RWPE1 (cell line): Measurements from ENCODE around the gene STXBP6.

Experiments used
- CTCF ChIA-PET: fragments of 350-600 bp; sonication (Branson Sonifier 250); formaldehyde crosslinking; extraction: SDS; loops from one replicate; lab custom pipeline; 2021; lab: Yijun Ruan, JAX
- POLR2A ChIA-PET: fragments of 400-600 bp; formaldehyde crosslinking; extraction: SDS; loops from one replicate; lab custom pipeline; 2020; ENCODE audit warnings: antibody characterized with exemption; ENCODE audit not compliant: low non-redundant PET; lab: Yijun Ruan, JAX
- DNase-seq: peaks from one replicate; pipeline ENCODE4 v3.0.0; 2012; ENCODE audit warnings: low spot score
- H3K27ac ChIP-seq: fragments of 450-650 bp; 2 replicates; pipeline ENCODE4 v1.5.1; 2017
- CTCF ChIP-seq: fragments of 450-650 bp; conservative IDR thresholded peaks from 2 replicates; pipeline ENCODE4 v1.5.1; 2017; ENCODE audit warnings: low read depth, mild to moderate bottlenecking

Gene STXBP6

GRCh38 chr14:25006031-25006430 lies 43.9 kb downstream of the STXBP6 start:
- DNase-seq = no peak
- CTCF ChIA-PET = interaction anchor here (0.6 kb wide), 1 partner anchor 271 kb away, joined by 3 read pairs; no protein-coding TSS in a partner anchor
- POLR2A ChIA-PET = no interaction called here
- no peak overlapping the region for H3K27ac ChIP-seq
- no peak for TF ChIP-seq CTCF

GRCh38 chr14:25004389-25004809 lies 45.5 kb downstream of the STXBP6 start:
- no peak overlapping the region for H3K27ac ChIP-seq
- CTCF ChIA-PET = no interaction called here
- POLR2A ChIA-PET = no interaction called here
- DNase-seq = no peak
- TF ChIP-seq CTCF = no peak

GRCh38 chr14:25003537-25003936 lies 46.4 kb downstream of the STXBP6 start:
- TF ChIP-seq CTCF = no peak
- H3K27ac ChIP-seq = no peak overlapping the region
- CTCF ChIA-PET = no interaction called here
- no peak for DNase-seq
- POLR2A ChIA-PET = no interaction called here

GRCh38 chr14:25001601-25002000 lies 48.3 kb downstream of the STXBP6 start:
- H3K27ac ChIP-seq = no peak overlapping the region
- CTCF ChIA-PET = no interaction called here
- no peak for TF ChIP-seq CTCF
- no peak for DNase-seq
- POLR2A ChIA-PET = no interaction called here

GRCh38 chr14:25001156-25001555 lies 48.8 kb downstream of the STXBP6 start:
- no peak for DNase-seq
- TF ChIP-seq CTCF = no peak
- CTCF ChIA-PET = no interaction called here
- POLR2A ChIA-PET = no interaction called here
- H3K27ac ChIP-seq = no peak overlapping the region

GRCh38 chr14:24999157-24999556 lies 50.8 kb downstream of the STXBP6 start:
- TF ChIP-seq CTCF = no peak
- no peak overlapping the region for H3K27ac ChIP-seq
- POLR2A ChIA-PET = no interaction called here
- CTCF ChIA-PET = no interaction called here
- no peak for DNase-seq
